A549 (cell line): ENCODE data around the gene ZNF429.

Experiments
- NR3C1 ChIP-seq: fragments of >200 bp; sonication (Bioruptor Twin); formaldehyde crosslinking; IDR thresholded peaks from 3 replicates; pipeline ENCODE4 v1.6.1; 2017
- RCOR1 ChIP-seq: fragments of 150-350 bp; IDR thresholded peaks from 2 replicates; pipeline ENCODE4 v1.6.1; 2014; ENCODE audit warnings: antibody characterized with exemption, low read length, low read depth
- TF ChIP-seq, protein P1 (sequence below): fragments of >200 bp; sonication (Bioruptor Twin); formaldehyde crosslinking; IDR thresholded peaks from 3 replicates; pipeline ENCODE4 v1.5.1; 2016

- TF ChIP-seq, protein P1, sequence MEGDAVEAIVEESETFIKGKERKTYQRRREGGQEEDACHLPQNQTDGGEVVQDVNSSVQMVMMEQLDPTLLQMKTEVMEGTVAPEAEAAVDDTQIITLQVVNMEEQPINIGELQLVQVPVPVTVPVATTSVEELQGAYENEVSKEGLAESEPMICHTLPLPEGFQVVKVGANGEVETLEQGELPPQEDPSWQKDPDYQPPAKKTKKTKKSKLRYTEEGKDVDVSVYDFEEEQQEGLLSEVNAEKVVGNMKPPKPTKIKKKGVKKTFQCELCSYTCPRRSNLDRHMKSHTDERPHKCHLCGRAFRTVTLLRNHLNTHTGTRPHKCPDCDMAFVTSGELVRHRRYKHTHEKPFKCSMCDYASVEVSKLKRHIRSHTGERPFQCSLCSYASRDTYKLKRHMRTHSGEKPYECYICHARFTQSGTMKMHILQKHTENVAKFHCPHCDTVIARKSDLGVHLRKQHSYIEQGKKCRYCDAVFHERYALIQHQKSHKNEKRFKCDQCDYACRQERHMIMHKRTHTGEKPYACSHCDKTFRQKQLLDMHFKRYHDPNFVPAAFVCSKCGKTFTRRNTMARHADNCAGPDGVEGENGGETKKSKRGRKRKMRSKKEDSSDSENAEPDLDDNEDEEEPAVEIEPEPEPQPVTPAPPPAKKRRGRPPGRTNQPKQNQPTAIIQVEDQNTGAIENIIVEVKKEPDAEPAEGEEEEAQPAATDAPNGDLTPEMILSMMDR, result no peak
- TF ChIP-seq RCOR1, result no peak
- no peak for TF ChIP-seq NR3C1
These were observed 38.8 kb upstream of the ZNF429 start for GRCh38 chr19:21466627-21467026.
